Hepatocyte (in vitro differentiated cells): ENCODE results near the gene VPS50. TPM values are rescaled to one million over a fixed set of nuclear protein-coding genes. Genes with fewer than 3 reads are reported as not detected.

ENCODE experiments used
- DNase-seq: peaks from one replicate; pipeline ENCODE4 v3.0.0-alpha.2; 2016; ENCODE audit warnings: low spot score
- H2AFZ ChIP-seq: fragments of 200-600 bp; sonication (generic); 2 replicates; pipeline ENCODE4 v1.6.0; 2016; ENCODE audit warnings: antibody characterized with exemption, mild to moderate bottlenecking
- H3K27ac ChIP-seq: fragments of 200-600 bp; sonication (generic); 2 replicates; pipeline ENCODE4 v1.5.1; 2016; ENCODE audit warnings: mild to moderate bottlenecking
- H3K27me3 ChIP-seq: fragments of 200-600 bp; sonication (generic); 2 replicates; pipeline ENCODE4 v1.6.1; 2016
- H3K36me3 ChIP-seq: fragments of 200-600 bp; sonication (generic); replicated peaks from 2 replicates; pipeline ENCODE4 v1.5.1; 2016; ENCODE audit warnings: low read depth; ENCODE audit not compliant: insufficient read depth
- H3K4me1 ChIP-seq: fragments of 200-600 bp; sonication (generic); 2 replicates; pipeline ENCODE4 v1.5.1; 2016; ENCODE audit warnings: mild to moderate bottlenecking, moderate library complexity; ENCODE audit not compliant: insufficient read depth
- H3K4me2 ChIP-seq: fragments of 200-600 bp; sonication (generic); 2 replicates; pipeline ENCODE4 v1.6.0; 2016
- H3K4me3 ChIP-seq: fragments of 200-600 bp; sonication (generic); 2 replicates; pipeline ENCODE4 v1.5.1; 2016; ENCODE audit warnings: mild to moderate bottlenecking
- H3K79me2 ChIP-seq: fragments of 200-600 bp; sonication (generic); 2 replicates; pipeline ENCODE4 v1.6.0; 2017; ENCODE audit warnings: mild to moderate bottlenecking
- H3K9me2 ChIP-seq: fragments of 200-600 bp; sonication (generic); replicated peaks from 2 replicates; pipeline ENCODE4 v1.6.0; 2017; ENCODE audit warnings: mild to moderate bottlenecking; ENCODE audit not compliant: insufficient read depth
- H3K9me3 ChIP-seq: fragments of 200-600 bp; sonication (generic); 2 replicates; pipeline ENCODE4 v1.5.1; 2016; ENCODE audit warnings: low read depth, mild to moderate bottlenecking
- H4K20me1 ChIP-seq: fragments of 200-600 bp; sonication (generic); 2 replicates; pipeline ENCODE4 v1.6.0; 2016; ENCODE audit warnings: mild to moderate bottlenecking; ENCODE audit not compliant: insufficient read depth, poor library complexity, severe bottlenecking
- CTCF ChIP-seq: fragments of 200-600 bp; sonication (generic); IDR thresholded peaks from 2 replicates; pipeline ENCODE4 v1.5.1; 2016; ENCODE audit warnings: antibody characterized with exemption, mild to moderate bottlenecking; ENCODE audit not compliant: poor library complexity
- EZH2 ChIP-seq: fragments of 200-600 bp; sonication (generic); IDR thresholded peaks from 2 replicates; pipeline ENCODE4 v1.6.1; 2016; ENCODE audit warnings: antibody characterized with exemption, mild to moderate bottlenecking, borderline replicate concordance
- EZH2phosphoT487 ChIP-seq: fragments of 200-600 bp; sonication (generic); IDR thresholded peaks from one replicate; pipeline ENCODE4 v1.6.1; 2018; ENCODE audit warnings: antibody characterized with exemption, mild to moderate bottlenecking, low read depth, moderate library complexity; ENCODE audit not compliant: unreplicated experiment, severe bottlenecking
- WGBS: methylation state at CpG from one replicate; pipeline ENCODE4 v1.1.6; 2016; ENCODE audit warnings: low lambda C conversion rate; ENCODE audit errors: missing lambda C conversion rate; 5-methylcytosine and 5-hydroxymethylcytosine counted together
- polyA plus RNA-seq: library from polyadenylated mRNA; unstranded; fragments of >200 nt; fragmentation: Nextera tagmentation; extraction: Ambion mirVana; gene quantifications from 2 replicates; pipeline ENCODE4 v1.2.1, GENCODE V29; 2016
- total RNA-seq: library from RNA; depleted of rRNA; stranded (reverse); fragments of >200 nt; gene quantifications from 2 replicates; pipeline ENCODE4 v1.2.3, GENCODE V29; 2014

VPS50 gene
- total and polyA plus RNA-seq, 2 experiments from 2014 or later = 10.5 to 32.5 TPM

DNA sequence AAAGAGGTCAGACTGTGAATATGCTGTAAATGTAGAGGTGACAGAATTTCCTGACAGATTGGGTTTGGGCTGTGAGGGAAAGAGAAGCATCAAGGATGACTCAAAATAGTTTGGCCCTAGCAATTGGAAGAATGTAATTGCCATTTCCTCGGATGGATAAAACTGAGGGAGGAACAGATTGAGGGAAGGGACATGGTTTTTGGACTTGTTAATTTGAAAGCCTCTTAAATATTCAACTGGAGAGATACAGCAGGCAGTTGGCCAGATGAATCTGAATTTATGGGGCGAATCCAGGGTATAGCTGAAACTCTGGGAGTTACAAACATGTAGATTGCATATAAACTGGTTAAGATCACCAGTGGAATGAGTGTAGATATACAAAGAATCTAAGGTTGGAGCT is 3.4 kb downstream of the VPS50 start:
- TF ChIP-seq CTCF (no peak), EZH2 (no peak), EZH2phosphoT487 (no peak)
- H3K79me2 ChIP-seq = peaks cover 58% of the 10 kb centered on the region
- no peaks in the 10 kb centered on the region for H3K9me2 ChIP-seq
- H3K4me3 ChIP-seq = no peak overlapping the region
- no peaks in the 10 kb centered on the region for H3K27me3 ChIP-seq
- H2AFZ ChIP-seq = no peak overlapping the region
- WGBS = 91% methylated on average over 2 of the region's 2 CpGs
- H3K27ac ChIP-seq = no peak overlapping the region
- no peaks in the 10 kb centered on the region for H3K36me3 ChIP-seq
- no peaks in the 10 kb centered on the region for H3K9me3 ChIP-seq
- no peaks in the 10 kb centered on the region for H3K4me1 ChIP-seq
- no peak overlapping the region for H3K4me2 ChIP-seq
- no peak for DNase-seq
- no peaks in the 10 kb centered on the region for H4K20me1 ChIP-seq

GRCh38 chr7:93238131-93238530 is 6.0 kb downstream of the VPS50 start:
- Histone ChIP-seq H3K27me3 (no peaks in the 10 kb centered on the region), H3K27ac (no peak overlapping the region), H3K36me3 (no peaks in the 10 kb centered on the region), H3K9me2 (no peaks in the 10 kb centered on the region), H3K4me3 (no peak overlapping the region), H2AFZ (no peak overlapping the region), H3K4me2 (no peak overlapping the region), H4K20me1 (no peaks in the 10 kb centered on the region), H3K79me2 (peaks cover 51% of the 10 kb centered on the region), H3K4me1 (no peaks in the 10 kb centered on the region), H3K9me3 (no peaks in the 10 kb centered on the region)
- no peak for TF ChIP-seq EZH2phosphoT487
- no peak for TF ChIP-seq EZH2
- no peak for TF ChIP-seq CTCF
- 91% methylated on average over 4 of the region's 4 CpGs for WGBS
- DNase-seq = no peak

DNA sequence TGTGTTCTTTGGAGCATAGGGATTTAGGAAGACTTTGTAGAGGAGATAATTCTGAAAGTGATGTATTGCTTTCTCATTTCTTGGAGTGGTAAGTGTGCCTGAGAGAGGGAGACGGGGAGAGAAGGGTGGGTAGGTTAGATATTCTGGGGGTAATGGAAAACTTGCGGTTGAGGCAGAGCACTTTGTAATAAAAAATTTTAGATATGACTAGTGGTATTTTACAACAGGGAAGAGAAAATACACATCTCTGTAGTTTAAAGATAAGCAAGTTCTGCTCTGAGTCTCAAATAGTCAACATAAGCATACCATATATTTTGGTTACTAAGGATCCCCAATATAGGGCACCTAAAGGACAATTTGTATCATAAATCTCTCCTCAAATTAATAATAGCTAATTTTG is 6.6 kb downstream of the VPS50 start:
- Histone ChIP-seq H3K4me2 (no peak overlapping the region), H3K9me2 (no peaks in the 10 kb centered on the region), H2AFZ (no peak overlapping the region), H3K4me1 (no peaks in the 10 kb centered on the region), H4K20me1 (no peaks in the 10 kb centered on the region), H3K9me3 (no peaks in the 10 kb centered on the region), H3K27me3 (no peaks in the 10 kb centered on the region), H3K36me3 (no peaks in the 10 kb centered on the region), H3K27ac (no peak overlapping the region), H3K4me3 (no peak overlapping the region), H3K79me2 (peaks cover 45% of the 10 kb centered on the region)
- TF ChIP-seq EZH2phosphoT487 (no peak), EZH2 (no peak), CTCF (no peak)
- no peak for DNase-seq
- WGBS = 77% methylated on average over 2 of the region's 2 CpGs

GRCh38 chr7:93239824-93240223 is 7.7 kb downstream of the VPS50 start:
- H3K36me3 ChIP-seq = no peaks in the 10 kb centered on the region
- H3K79me2 ChIP-seq = peaks cover 34% of the 10 kb centered on the region
- H3K27ac ChIP-seq = no peak overlapping the region
- H2AFZ ChIP-seq = no peak overlapping the region
- H3K9me3 ChIP-seq = no peaks in the 10 kb centered on the region
- TF ChIP-seq CTCF (no peak), EZH2phosphoT487 (no peak), EZH2 (no peak)
- no peaks in the 10 kb centered on the region for H3K27me3 ChIP-seq
- no peaks in the 10 kb centered on the region for H3K4me1 ChIP-seq
- no peaks in the 10 kb centered on the region for H4K20me1 ChIP-seq
- DNase-seq = no peak
- no peak overlapping the region for H3K4me3 ChIP-seq
- no peaks in the 10 kb centered on the region for H3K9me2 ChIP-seq
- WGBS = 90% methylated on average over 4 of the region's 4 CpGs
- H3K4me2 ChIP-seq = no peak overlapping the region
